HG03103 (cell line): ENCODE results near the gene CTNND2.
"Not testable (repeated sequence)": the region's sequence is repeated elsewhere in the genome, so short reads cannot be mapped to it uniquely, and the experiment has no call there.

Source experiments
- ATAC-seq: cut with Tn5 transposase; IDR thresholded peaks from one replicate; pipeline ENCODE4 v1.9.1; 2021; ENCODE audit warnings: low read depth; ENCODE audit not compliant: unreplicated experiment

CTNND2 gene

DNA sequence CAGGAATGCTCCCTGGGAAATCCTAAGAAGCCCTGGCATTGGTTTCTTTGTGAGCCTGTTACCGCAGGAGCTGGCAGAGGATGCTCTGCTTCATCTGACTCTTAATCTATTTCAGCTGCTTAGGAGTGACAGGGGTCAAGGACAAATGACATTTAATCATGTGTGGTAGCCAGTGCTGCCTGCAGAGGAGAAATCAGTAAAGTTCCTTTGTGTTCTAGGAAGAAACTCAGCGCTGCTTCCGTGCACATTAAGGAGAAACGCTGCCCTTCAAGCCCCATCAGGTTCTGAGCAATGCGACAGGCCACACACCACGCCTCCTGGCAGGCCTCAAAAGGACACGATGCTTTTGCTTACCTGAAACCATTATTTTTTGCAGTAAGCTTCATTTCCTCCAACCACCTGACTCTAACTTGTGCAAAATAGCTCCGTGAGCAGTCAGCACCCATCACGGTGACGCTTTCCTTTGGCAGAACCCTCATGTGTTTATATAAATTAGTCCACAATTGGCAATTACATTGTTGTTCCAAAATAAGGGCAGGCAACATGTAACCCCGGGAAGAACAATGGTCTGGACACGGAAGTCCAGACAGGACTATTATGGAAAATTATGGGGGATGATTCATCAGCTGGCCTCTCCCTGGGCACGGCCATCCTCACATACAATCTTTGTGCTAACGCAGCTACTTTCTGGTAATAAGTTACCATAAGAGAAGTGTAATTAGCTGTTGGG is 755.3 kb downstream of the CTNND2 start:
- no peak for ATAC-seq

DNA sequence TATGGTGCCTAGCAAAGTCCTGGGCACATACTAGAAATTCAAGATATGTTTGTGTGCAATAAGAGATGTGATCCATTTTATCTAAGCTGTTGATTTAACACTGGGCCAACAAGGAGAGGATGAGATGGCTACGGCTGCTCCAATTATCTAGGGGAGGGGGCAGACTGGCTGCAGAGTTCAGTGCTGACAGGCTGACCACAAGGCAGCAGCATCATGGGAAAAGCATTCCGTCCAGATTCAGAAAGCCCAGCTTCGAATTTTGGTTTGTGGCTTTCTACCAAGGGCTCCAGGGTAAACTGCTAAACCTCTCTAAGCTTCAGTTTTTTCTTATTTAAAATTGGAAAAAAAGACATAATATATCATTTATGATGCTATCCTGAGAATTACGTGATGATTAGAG is 758.1 kb downstream of the CTNND2 start:
- no peak for ATAC-seq

DNA sequence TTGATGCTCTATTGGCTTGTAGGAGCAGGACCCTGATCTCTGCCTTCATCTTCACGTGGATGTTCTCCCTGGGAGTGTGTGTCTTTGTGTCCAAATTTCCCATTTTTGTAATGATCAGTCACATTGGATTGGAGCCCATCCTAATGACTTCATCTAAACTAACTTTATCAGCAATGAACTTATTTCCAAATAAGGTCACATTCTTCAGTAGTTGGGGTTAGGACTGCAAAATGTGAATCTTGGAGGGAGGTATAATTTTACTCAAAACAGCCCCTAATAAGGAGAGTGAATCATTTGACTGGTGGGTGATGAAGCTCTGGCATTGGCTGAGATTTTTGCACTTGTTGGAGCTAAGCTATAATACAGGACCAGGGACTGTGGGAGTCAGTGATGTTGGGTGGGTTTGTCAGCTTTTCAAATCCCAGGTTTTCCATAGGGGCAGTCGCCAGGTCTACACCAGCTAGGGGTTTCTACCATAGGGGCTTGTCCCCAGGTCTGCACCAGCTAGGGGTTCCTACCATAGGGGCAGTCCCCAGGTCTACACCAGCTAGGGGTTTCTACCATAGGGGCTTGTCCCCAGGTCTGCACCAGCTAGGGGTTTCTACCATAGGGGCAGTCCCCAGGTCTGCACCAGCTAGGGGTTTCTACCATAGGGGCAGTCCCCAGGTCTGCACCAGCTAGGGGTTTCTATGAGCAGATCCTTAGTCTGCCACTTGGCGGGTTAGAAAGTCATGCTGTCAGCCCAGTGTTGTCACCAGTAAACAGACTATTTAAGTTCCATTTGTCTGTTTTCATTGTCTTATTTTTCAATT is 760.6 kb downstream of the CTNND2 start:
- ATAC-seq: no peak

DNA sequence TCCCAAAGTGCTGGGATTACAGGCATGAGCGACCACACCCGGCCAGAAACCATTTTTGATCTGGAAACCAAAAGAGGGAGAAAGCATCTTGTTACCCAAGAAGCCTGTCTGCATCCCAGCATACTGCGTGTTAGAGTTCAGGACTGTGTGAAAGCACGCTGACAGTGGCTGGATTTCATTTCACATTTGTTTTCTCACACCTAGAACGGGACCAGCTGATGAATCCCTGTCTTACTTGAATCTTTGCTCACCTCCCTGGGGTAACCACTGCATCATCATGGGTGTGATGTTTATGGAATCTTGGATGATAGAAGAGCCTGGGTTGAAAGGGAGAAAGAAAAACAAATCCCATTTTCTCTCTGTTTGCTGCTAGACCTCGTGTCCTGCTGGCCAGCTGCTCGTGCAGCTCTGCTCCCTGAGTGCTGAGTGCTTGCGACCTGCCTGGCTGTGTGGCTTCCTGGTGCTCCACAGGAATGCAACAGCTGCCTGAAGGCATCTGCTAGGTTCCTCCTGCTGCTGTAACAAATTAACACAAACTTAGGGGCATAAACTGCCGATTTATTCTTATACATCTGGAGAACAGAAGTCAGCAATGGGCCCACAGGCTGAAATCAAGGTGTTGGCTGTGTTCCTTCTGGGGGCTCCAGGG is 764.9 kb downstream of the CTNND2 start:
- ATAC-seq: no peak

DNA sequence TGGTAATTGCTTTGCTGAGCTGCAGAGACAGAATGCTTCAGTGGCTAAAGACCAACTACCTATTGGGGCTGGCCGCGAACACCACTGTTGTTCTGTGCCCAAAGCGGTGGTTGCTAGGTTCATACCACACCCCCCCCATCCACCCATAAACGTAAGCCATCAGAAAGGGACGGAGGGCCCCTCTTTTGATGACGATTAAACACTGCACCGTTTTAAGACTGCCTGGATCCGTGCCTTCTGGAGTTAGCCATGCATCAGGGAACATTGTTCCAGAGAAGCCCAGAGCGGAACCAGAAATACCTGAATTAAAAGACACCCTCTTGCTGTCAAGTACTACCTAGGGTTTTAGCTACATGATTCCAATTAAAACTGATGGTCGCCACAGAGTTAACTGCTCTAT is 774.1 kb downstream of the CTNND2 start:
- ATAC-seq: no peak

DNA sequence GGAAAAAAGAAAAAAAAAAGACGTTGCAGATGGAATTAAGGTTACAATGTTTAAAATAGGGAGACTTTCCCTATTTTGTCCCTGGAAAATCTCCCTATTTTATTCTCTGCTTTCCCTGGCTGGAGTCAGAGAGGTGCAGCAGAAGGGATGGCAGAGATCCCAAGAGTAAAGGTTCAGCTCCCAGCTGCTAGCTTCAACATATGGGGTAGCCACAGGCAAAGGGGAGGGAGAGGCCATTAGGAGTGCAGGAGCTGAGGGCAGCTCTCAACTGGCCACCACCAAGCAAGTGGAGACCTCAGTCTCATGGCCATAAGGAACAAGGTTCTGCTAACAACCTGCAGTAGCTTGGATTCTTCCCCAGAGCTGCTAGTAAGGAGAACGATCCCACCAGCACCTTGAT is 776.2 kb downstream of the CTNND2 start:
- ATAC-seq: no peak

DNA sequence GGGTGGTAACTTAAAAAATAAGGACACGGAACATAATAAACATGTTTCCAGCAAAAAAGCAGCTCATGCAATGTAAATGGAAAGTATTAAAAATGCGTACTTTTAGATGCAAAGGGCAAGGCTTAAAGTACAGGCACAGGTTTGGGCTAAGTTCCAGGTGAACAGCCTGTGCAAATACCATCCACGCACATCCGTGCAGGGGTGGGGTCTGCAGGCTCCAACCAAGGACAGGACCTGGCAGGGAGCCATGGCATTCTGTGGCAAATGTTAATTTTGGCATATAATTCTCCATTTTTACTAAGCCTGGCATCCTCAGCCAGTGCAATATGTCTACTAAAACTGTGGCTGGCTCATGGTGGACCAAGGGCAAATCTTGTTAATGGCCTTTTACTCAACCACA is 777.4 kb downstream of the CTNND2 start:
- no peak for ATAC-seq

DNA sequence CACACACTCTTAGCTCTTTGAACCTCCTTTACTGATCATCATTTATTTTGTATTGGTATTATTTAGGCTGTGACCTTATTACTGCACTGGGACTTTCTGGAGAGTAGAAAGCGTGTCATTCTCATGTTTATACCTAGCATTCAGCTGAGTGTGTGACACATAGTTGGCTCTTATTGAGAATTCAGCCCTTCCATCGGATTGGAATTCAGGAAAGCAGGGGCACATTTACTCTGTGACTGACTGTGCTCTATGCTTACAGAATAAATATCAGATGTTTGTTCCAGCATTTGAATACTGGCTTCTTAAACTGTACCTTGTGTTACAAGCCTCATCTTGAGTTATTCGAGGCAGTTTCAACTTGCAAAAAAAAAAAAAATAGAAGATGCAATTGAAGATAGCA is 782.4 kb downstream of the CTNND2 start:
- no peak for ATAC-seq

DNA sequence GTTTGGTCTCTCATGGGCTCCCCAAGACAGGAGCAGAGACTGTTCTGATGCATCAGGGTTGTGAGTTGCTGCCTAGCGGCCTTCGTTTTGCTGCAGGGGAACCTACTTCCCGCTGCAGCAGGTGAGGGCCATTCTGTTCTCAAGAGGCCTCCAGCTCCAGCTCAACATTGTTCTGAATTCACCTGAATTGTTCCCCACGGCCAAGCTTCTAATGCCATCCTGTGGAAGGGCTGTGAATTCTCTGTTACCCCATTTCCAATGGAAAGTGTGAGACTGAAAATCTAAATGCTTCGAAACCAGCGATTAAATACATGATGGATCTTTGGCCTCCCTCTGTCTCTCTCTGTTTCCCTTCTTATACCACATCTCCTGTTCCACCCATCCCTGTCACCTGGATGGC is 794.1 kb downstream of the CTNND2 start:
- no peak for ATAC-seq

DNA sequence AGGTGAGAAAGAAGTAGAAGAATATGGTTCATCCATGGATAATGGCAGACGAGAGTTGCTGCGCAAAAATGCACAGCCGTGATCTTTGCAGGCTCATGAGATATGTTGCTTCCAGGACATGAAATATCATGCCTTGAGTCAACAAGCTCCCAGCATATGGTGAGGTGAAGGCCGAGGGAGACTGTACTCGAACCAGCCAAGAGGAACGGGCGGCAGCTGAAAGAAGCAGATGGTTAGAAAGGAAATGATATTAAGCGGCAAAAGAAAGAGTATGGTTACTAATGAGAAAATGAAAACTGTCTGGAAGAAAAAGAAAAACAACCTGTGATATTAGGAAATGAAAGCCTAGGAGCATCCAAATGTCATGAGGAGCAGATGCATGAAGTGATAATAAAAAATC is 798.5 kb downstream of the CTNND2 start:
- ATAC-seq: no peak

DNA sequence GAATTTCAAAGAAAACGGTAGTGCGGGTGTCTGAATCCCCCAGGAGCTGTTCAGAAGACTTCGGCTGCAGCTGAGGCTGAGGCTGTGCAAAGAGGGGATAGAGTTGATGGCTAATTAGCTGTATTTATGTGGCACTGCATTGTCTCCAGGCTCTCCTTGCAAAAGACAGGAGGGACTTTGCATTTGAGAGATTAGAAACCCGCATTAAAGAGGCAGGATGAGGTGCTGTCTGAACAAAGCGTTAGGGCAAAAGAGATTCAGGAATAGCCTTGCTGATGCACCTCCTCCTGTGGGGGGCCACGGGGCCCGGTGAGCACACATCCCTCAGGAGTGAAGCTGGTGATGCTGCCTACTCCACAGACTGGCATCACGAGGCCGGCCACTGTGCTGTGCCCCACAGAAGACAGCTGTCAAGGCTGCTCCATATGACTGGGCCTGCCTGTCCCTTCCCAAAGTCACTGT is 799.6 kb downstream of the CTNND2 start:
- no peak for ATAC-seq

DNA sequence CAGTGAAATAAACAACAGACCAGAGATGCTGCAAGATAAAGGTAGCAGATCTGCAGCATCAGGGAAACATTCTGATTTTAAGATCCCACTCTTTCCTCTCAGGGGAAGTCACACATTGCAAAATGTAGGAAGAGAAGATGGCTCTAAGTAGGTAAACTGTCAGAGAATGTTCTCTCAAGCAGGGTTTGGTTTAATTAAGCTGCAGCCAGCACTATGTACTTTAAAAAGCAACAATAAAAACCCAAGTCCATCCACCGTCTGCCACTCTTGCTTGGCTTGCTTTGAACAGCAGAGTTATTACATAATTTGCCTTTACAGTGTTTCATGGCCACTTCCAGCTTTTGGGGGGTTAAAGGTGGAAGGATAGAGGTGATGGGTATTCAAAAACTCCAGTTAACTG is 800.0 kb downstream of the CTNND2 start:
- no peak for ATAC-seq

DNA sequence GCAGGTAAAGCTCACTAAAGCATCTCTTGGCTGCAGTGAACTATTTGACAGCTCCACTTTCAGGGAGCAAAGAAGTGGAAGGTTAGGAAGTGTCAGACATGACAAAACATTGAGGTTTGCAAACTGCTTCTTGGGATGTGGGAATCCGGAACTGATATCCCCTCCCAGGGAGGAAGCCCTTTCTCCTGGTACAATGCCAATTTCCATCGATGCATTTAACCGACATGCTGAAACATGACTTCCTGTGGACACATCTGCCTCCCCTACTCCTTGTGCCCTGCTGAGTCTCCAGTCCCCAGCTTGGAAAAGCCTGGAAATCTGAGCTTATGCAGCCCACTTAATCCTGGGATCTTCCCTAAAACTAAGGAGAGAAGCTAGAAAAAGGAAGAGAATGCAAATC is 820.1 kb downstream of the CTNND2 start:
- ATAC-seq: no peak

DNA sequence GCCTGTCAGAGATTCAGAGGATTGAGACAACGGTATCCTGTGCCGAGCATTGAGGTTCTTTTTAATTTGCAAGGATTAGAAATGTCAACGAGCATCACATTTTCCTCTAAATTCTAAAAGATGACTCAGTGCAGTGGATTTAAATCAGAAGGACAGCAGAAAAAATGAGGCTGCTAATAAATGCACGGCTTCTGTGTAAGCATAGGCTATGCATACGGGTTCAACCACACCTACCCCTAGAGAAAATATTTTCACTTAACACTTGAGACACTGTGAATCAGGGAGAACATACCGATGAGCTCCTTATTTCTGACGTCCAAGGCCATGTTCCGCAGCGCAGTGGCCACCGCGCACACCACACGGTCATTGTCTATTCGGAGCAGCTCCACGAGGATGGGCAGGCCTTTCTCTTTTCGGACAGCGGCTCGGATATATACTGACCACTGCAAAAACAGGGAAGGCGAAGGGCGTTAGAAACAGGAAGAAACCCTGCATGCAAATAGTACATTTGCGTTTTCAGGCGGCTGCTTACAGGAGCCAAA is 821.8 kb downstream of the CTNND2 start:
- no peak for ATAC-seq

DNA sequence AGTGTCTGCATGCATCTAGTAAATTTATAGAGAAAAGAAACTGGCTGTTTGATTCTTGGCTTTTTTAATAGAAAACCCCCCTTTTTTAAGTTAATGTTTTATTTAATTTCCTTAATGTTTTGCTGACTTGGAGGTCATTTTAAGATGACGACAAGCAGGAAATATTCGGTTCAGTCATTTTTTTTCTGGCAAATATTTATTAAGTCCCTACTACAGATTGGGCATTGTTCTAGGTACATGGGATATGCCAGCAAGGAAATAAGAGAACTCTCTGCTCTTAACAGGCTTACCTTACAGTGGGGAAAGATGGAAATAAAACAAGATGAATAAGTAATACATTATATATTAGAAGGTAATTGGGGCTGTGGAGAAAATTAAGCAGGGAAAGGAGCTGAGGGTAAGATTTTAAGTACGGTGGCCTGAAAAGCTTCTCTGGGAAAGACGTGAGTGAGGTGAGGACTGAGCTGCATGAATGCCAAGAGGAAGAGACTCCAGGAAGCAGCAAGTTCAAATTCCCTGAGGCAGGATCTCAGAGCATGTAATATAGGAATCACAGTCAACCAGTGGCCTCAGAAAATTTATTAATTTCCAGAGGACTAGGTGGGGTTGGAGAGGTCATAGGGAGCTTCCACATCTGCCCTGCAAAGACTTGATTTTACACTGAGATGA is 827.2 kb downstream of the CTNND2 start:
- ATAC-seq: no peak

DNA sequence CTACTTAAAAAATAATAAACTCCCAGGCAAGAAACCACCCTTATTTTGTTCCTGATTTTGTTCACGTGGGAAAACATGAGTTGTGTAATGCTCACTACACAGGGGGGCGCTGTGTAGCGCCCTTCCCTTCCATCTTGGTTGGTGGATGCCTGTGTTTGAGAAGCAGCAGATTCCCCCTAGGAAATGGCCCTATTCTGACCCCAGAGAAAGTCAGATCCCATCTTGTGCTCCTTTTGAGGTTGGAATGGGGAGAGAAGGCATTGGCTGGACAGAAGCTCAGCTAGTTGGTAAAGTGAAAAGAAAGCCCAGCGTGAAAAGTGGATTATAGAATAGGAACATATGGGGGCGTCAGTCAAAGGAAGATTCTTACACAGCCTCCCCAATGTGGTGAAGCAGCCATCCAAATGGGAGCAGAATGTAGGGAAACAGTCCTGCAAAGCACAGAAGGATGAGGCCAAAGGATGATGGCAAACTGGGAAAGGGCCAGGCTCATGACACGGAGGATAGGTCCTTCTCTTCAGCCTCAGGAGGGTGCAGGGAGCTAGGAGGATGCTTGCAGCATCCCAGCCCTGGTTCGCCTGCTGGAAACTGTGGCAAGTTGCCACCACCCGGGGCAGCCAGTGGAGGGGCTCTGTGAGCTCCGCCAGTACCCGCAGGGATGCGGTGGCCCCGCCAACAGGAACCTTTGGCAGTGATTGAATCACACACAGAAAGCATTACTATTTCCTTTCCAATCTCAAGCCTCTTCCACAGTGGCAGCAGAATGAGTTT is 829.0 kb downstream of the CTNND2 start:
- no peak for ATAC-seq

DNA sequence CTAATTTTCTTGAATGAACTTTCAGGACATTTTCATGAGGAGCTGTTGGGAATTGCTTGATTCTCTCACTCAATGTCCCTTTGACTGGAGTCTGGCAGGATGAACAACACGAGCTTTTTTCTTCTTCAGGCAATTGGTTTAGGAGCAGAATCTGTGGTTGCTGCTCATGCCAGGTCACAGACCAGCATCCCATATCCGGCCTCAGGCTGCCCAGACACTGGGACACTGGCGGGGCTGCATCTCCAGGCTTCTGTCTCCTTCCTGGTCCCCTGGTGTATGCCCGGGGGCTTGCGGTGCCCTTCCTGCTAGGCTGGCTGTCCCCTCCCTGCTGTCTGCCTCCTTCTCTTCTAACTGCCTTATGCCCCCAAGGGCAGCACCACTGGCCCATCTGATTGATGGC is 831.7 kb downstream of the CTNND2 start:
- ATAC-seq: no peak

DNA sequence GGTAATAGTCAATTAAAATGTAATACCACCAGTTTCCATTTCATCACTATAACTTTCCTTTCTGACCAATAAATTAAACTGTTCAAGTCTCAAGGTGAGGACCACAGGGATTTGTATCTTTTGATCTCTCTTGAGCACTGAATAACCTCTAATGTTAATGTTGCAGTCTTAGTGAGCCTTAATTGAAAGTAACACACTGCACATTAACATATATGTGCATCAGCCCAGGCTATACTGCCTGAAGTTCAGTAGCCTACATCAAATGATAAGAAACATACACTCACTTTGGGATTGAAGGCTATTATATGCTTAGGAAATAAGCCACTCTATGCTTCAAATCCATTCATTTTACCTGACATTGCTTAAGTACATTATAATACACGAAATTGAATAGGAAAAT is 832.2 kb downstream of the CTNND2 start:
- ATAC-seq: no peak

DNA sequence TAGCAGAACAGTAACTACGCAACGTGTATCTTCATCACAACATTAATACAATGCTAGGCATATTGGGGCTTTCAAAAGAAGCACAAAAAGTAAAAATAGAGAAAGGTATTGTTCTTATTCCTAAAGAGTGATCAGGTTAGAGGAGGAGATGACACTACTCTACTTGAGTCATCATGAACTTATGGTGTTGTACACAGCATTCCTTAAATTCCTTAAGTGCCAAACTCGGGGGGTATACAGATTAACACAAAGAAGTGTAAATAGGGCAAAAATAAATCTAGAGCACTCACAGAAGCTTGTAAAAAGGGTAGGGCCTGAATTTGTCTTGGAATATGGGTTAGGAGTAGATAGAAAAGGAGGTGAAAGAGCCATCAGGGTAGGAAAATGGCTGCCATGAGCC is 835.2 kb downstream of the CTNND2 start:
- ATAC-seq: no peak

DNA sequence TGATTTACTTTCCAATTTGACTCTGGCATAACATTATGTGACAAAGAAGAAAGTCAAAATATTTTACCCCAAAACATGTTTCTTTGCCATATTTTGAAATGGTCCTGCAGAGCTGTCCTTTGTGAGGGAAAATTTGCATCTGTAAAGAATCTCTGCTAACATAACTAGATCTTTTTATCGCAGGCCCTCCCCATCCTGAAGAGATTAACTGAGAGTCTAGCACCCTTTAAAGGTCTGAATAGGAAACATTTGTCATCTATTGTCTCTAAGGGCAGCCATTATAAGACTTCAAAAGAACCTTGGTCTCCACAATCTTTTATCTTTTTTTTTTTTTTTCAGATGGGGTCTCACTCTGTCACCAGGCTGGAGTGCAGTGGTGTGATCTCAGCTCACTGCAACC is 838.5 kb downstream of the CTNND2 start:
- not testable (repeated sequence) for ATAC-seq
